AG04449 (cell line): ENCODE results near the gene TBC1D10A.

Experiments used
- CTCF ChIA-PET: fragments of 350-600 bp; formaldehyde crosslinking; extraction: SDS; loops from one replicate; lab custom pipeline; 2021; ENCODE audit warnings: antibody characterized with exemption; lab: Yijun Ruan, JAX
- POLR2A ChIA-PET: fragments of 400-600, 350-600 bp; formaldehyde crosslinking; extraction: SDS; loops from one replicate; lab custom pipeline; 2020; ENCODE audit warnings: antibody characterized with exemption, inconsistent platforms; lab: Yijun Ruan, JAX
- DNase-seq: peaks from one replicate; pipeline ENCODE4 v3.0.0-alpha.2; 2010; ENCODE audit warnings: low read depth, low spot score
- H3K4me3 ChIP-seq: 2 replicates; pipeline ENCODE4 v1.5.1; 2011; ENCODE audit warnings: low read depth, mild to moderate bottlenecking, control low read depth, low read length
- TF ChIP-seq, protein P1 (sequence below): IDR thresholded peaks from one replicate; pipeline ENCODE4 v1.5.1; 2011; ENCODE audit warnings: mild to moderate bottlenecking, moderate library complexity, low read length, control low read depth, inconsistent platforms; ENCODE audit not compliant: insufficient read depth; ENCODE audit errors: missing control alignments

TBC1D10A gene

DNA sequence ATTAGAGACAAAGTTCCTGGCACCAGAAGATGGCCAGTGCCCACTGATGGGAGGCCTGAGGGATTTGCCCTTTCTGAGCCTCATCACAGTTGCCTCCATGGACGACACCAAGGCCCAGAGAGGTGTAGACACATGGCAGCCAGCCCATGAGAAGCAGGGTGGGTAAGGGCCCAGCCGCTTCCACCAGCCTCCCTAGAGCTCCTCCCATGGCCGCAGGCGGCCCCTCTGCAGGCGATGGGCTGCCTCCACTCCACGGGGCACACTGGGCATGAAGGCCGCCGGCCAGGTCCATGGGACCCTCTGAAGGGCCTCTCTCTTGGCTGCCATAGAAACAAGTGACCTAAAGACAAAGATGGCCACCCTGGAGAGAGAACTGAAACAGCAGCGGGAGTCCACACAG lies 44.6 kb upstream of the TBC1D10A start:
- TF ChIP-seq, protein P1, sequence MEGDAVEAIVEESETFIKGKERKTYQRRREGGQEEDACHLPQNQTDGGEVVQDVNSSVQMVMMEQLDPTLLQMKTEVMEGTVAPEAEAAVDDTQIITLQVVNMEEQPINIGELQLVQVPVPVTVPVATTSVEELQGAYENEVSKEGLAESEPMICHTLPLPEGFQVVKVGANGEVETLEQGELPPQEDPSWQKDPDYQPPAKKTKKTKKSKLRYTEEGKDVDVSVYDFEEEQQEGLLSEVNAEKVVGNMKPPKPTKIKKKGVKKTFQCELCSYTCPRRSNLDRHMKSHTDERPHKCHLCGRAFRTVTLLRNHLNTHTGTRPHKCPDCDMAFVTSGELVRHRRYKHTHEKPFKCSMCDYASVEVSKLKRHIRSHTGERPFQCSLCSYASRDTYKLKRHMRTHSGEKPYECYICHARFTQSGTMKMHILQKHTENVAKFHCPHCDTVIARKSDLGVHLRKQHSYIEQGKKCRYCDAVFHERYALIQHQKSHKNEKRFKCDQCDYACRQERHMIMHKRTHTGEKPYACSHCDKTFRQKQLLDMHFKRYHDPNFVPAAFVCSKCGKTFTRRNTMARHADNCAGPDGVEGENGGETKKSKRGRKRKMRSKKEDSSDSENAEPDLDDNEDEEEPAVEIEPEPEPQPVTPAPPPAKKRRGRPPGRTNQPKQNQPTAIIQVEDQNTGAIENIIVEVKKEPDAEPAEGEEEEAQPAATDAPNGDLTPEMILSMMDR: no peak
- ChIA-PET CTCF (interaction anchor here (1.0 kb wide), 2 partner anchors 16 to 23 kb away, joined by 3 to 4 read pairs; partner anchors contain the start of gene RNF215), POLR2A (no interaction called here)
- no peak overlapping the region for H3K4me3 ChIP-seq
- no peak for DNase-seq

DNA sequence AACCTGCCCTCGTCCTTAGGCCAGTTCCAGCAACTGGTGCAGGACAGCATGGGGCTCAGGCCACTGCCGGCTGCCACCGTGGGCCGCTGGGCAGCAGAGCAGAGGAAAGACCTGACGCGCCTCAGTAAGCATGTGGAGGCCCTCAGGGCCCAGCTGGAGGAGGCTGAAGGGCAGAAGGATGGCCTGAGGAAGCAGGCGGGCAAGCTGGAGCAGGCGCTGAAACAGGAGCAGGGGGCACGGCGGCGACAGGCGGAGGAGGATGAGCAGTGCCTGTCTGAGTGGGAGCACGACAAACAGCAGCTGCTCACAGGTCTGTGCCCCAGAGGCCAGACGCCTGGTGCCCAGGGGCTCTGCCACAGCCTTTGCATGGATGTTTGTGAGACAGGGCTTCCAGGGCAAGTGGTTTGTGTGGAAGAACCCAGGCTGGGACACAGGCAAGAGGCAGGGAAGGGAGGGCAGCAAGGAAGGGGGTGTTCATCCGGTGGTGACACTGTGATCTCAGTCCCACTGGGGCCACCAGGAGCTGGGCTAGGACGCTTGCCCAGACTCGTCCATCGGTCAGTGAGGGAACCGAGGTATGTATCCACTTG lies 44.0 kb upstream of the TBC1D10A start:
- TF ChIP-seq, protein P1: no peak
- POLR2A ChIA-PET: interaction anchor here (1.2 kb wide), 1 partner anchor 61 kb away, joined by 3 read pairs; no protein-coding TSS in a partner anchor
- H3K4me3 ChIP-seq: no peak overlapping the region
- CTCF ChIA-PET: interaction anchor here (1.0 kb wide), 2 partner anchors 17 to 23 kb away, joined by 3 to 4 read pairs; partner anchors contain the start of gene RNF215
- no peak for DNase-seq

DNA sequence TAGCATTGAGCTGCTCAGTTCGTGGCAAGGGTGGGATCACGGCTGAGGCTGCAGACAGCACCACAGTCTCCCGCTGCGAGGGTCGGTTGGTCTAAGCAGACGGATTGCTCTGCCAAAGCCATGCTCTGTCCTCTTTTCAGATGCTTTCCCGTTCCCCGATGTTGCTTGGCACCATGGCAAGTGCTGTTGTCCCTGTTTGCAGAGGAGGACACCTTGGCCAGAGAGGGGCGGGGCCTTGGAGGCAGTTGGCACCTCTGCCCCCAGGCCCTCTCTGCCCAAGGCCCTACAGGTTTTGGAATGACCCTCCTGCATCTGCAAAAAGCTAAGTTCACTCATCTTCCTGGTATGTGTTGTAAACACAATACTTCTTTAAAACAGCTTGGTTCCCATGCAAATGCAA lies 41.7 kb upstream of the TBC1D10A start:
- POLR2A ChIA-PET: interaction anchor here (1.1 kb wide), 1 partner anchor 29 kb away, joined by 4 read pairs; the partner anchor contains the start of gene SEC14L2
- CTCF ChIA-PET: interaction anchor here (1.5 to 3.6 kb wide), 3 partner anchors 18 to 260 kb away, joined by 4 to 22 read pairs (median 18); partner anchors contain the start of gene RNF215
- no peak overlapping the region for H3K4me3 ChIP-seq
- no peak for DNase-seq
- TF ChIP-seq, protein P1: no peak

DNA sequence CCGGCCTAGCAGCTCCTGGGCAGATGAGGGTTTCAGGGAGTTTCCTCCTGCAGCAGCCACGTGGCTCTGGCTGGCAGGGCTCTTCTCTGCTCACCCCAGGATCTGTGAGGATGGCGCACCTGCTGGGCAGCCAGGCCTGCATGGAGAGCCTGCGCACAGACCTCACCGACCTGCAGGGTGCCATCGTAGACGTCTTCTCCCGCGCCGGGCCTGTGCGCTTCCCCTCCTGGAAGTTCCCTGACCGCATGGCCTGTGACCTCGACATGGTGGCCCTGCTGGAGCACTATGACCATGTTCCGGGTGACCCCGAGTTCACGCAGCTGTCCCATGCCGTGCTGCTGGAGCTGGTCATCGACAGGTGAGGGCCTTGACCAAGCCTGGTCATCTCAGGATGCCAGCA lies 39.1 kb upstream of the TBC1D10A start:
- POLR2A ChIA-PET: interaction anchor here (1.2 kb wide), 1 partner anchor 10 kb away, joined by 3 read pairs; the partner anchor contains the start of genes CCDC157 and SF3A1
- no peak for DNase-seq
- TF ChIP-seq, protein P1: no peak
- no peak overlapping the region for H3K4me3 ChIP-seq
- CTCF ChIA-PET: interaction anchor here (0.9 to 2.2 kb wide), 2 partner anchors 21 to 78 kb away, joined by 3 to 7 read pairs; partner anchors contain the start of gene RNF215

DNA sequence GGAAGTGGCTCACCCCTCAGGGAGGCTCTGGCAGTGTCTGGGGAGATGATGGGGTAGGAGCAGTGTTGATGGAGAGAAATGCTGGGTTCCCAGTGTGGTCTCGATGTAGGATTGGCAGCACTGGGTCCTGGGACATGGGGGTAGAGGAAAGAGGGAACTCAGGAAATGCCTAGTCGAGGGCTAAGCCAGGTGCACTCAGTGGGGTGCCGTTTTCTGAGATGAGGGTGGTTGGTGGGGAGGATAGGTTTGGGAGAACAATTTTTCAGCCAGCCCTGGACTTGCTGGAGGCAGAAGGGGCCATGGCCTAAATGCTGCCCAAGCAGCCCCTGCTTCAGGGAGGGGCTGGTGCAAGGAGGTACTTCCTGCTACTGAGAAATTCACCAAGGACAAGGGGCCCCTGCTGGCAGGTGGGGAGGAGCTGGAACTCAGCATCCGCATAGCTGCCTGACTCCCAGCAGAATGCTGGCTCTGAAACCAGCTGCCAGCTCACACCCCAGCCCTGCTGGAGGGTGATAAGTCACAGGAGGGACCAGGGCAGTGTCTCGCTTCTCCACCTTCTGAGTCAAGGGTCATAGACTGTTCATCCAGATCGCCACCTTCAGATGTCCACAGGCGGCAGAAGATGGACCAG lies 36.0 kb upstream of the TBC1D10A start:
- no peak for DNase-seq
- no peak overlapping the region for H3K4me3 ChIP-seq
- TF ChIP-seq, protein P1: no peak
- ChIA-PET POLR2A (no interaction called here), CTCF (interaction anchor here (1.3 to 2.9 kb wide), 3 partner anchors 10 to 101 kb away, joined by 3 to 9 read pairs (median 4); no protein-coding TSS in a partner anchor)
